IPS-15b (cell line): ENCODE measurements around the gene IRF2.

Experiments used
- H3K27me3 ChIP-seq: one replicate; pipeline ENCODE4 v1.6.1; 2013; ENCODE audit warnings: low read length; ENCODE audit not compliant: control insufficient read depth, insufficient read depth
- H3K36me3 ChIP-seq: one replicate; pipeline ENCODE4 v1.6.1; 2013; ENCODE audit warnings: low read length; ENCODE audit not compliant: control insufficient read depth, insufficient read depth
- H3K4me1 ChIP-seq: one replicate; pipeline ENCODE4 v1.6.1; 2013; ENCODE audit warnings: mild to moderate bottlenecking, low read length; ENCODE audit not compliant: control insufficient read depth, insufficient read depth
- H3K4me3 ChIP-seq: one replicate; pipeline ENCODE4 v1.5.1; 2013; ENCODE audit warnings: low read depth, low read length
- H3K9ac ChIP-seq: one replicate; pipeline ENCODE4 v1.6.1; 2013; ENCODE audit warnings: low read depth, mild to moderate bottlenecking, low read length
- H3K9me3 ChIP-seq: one replicate; pipeline ENCODE4 v1.6.1; 2013; ENCODE audit warnings: mild to moderate bottlenecking, low read length; ENCODE audit not compliant: control insufficient read depth, insufficient read depth

IRF2 gene

GRCh38 chr4:184472614-184473498, 1.5 kb downstream of the IRF2 start:
- Histone ChIP-seq H3K36me3 (no peaks in the 10 kb centered on the region), H3K4me3 (peak overlapping the region; percentile 58), H3K9ac (peak overlapping the region; percentile 70), H3K4me1 (peaks cover 4% of the 10 kb centered on the region), H3K9me3 (no peaks in the 10 kb centered on the region), H3K27me3 (no peaks in the 10 kb centered on the region)

- Histone ChIP-seq H3K9ac (peak overlapping the region; percentile 70), H3K9me3 (no peaks in the 10 kb centered on the region), H3K4me1 (peaks cover 6% of the 10 kb centered on the region), H3K36me3 (no peaks in the 10 kb centered on the region), H3K27me3 (no peaks in the 10 kb centered on the region), H3K4me3 (peak overlapping the region; percentile 58)
These were observed 2.3 kb downstream of the IRF2 start for GRCh38 chr4:184471881-184472613.

- Histone ChIP-seq H3K27me3 (no peaks in the 10 kb centered on the region), H3K4me3 (no peak overlapping the region), H3K9ac (no peak overlapping the region), H3K4me1 (peaks cover 10% of the 10 kb centered on the region), H3K9me3 (no peaks in the 10 kb centered on the region), H3K36me3 (no peaks in the 10 kb centered on the region)
These were observed 3.6 kb downstream of the IRF2 start for GRCh38 chr4:184470785-184471110.

- Histone ChIP-seq H3K36me3 (no peaks in the 10 kb centered on the region), H3K9ac (no peak overlapping the region), H3K9me3 (no peaks in the 10 kb centered on the region), H3K27me3 (no peaks in the 10 kb centered on the region), H3K4me3 (no peak overlapping the region), H3K4me1 (peaks cover 19% of the 10 kb centered on the region)
These were observed 7.7 kb downstream of the IRF2 start for GRCh38 chr4:184466634-184467033.

DNA sequence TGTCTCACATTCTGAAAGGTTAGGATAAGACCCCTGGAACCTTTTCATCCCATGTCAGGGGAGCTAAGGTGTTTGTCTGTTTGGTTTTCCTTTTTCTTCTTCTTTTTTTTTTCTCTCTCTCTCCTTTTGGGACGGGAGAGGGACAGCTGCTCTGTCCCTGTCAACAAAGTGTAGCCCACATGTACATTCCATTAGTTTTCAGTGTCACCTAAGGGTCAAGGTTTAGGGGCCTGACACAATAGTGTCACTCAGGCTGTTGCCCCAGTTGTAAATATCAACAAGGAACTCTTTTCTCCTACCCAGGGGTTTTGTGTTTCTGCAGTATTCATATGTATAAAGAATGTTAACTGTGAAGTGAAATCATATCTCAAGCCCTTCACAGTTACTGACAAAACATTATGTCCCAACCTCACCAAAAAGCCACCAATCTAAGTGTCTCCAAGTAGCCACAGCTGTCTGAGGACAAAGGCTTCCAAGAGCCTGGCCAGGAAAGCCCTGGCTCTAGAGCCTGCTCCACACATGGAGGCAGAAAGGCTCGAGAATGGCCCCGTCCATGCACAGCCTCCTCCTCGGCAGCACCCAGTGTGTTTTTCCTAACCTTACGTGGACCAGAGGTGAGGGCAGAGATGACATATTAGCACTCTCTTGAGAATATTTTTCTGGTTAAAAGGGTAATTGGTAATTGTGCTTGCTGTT, 9.4 kb downstream of the IRF2 start:
- Histone ChIP-seq H3K4me3 (no peak overlapping the region), H3K4me1 (peaks cover 24% of the 10 kb centered on the region), H3K36me3 (no peaks in the 10 kb centered on the region), H3K9ac (no peak overlapping the region), H3K9me3 (no peaks in the 10 kb centered on the region), H3K27me3 (no peaks in the 10 kb centered on the region)

DNA sequence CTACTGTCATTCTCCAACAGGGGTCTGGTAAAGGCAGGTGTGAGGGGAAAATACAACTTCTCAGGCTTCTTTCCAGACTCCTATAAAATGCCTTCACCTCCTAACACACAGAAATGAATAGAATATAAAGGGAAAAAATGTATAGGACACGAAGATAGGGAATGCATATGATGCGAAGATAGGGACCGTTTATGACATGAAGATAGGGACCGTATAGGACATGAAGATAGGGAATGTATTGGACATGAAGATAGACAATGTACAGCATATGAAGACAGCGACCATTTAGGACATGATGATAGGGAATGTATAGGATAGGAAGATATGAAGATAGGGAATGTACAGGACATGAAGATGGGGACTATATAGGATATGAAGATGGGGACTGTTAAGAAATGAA, 10.5 kb downstream of the IRF2 start:
- H3K36me3 ChIP-seq, result no peaks in the 10 kb centered on the region
- no peak overlapping the region for H3K4me3 ChIP-seq
- peaks cover 26% of the 10 kb centered on the region for H3K4me1 ChIP-seq
- H3K27me3 ChIP-seq, result no peaks in the 10 kb centered on the region
- no peaks in the 10 kb centered on the region for H3K9me3 ChIP-seq
- no peak overlapping the region for H3K9ac ChIP-seq

- Histone ChIP-seq H3K36me3 (no peaks in the 10 kb centered on the region), H3K4me1 (peaks cover 26% of the 10 kb centered on the region), H3K4me3 (no peak overlapping the region)
These were observed 11.2 kb downstream of the IRF2 start for GRCh38 chr4:184463158-184463557.

GRCh38 chr4:184462724-184463123, 11.6 kb downstream of the IRF2 start:
- H3K27me3 ChIP-seq, result no peaks in the 10 kb centered on the region
- H3K4me3 ChIP-seq, result no peak overlapping the region
- H3K4me1 ChIP-seq, result peaks cover 26% of the 10 kb centered on the region
- no peaks in the 10 kb centered on the region for H3K9me3 ChIP-seq
- H3K9ac ChIP-seq, result no peak overlapping the region
- H3K36me3 ChIP-seq, result no peaks in the 10 kb centered on the region

More at GRCh38 chr4:184463158-184463557, 11.2 kb downstream of the IRF2 start:
- Histone ChIP-seq H3K9me3 (no peaks in the 10 kb centered on the region), H3K9ac (no peak overlapping the region), H3K27me3 (no peaks in the 10 kb centered on the region)

DNA sequence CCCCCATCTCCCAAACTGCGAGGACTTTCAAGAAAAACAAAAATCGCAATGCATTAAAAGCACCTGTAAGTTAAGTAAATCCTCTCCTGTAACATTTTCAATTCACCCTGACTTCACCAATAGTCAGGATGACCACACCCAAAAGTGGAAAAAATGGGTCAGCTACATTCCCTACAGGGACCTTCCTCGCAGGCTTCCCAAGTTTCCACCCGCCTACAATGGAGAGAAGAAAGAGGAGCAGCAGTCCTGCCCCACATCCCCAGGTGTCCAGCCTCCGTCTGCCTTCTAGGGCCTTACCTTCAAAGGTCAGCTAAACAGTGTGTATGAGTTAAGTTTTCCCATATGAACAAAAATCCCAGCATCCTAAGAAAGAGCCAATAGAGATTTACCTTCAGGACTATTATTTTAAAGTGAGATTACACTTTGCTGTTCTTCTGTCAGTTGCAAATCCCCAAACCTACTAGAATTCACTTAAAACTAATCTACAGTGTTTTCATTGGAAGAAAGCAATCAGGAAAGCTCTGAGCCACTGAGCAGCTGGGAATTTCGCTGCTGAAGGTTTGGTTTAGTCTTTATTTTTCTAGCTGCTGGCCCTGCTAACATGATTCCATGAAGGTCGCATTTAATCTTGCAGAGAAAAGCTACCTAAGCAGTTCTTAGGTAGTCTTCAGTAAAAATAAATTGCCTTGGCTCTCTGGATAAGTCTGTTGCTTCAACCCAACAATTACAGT, 12.5 kb downstream of the IRF2 start:
- Histone ChIP-seq H3K4me1 (peaks cover 22% of the 10 kb centered on the region), H3K27me3 (no peaks in the 10 kb centered on the region), H3K36me3 (no peaks in the 10 kb centered on the region), H3K4me3 (no peak overlapping the region), H3K9me3 (no peaks in the 10 kb centered on the region), H3K9ac (no peak overlapping the region)

- no peaks in the 10 kb centered on the region for H3K36me3 ChIP-seq
- no peaks in the 10 kb centered on the region for H3K27me3 ChIP-seq
- no peaks in the 10 kb centered on the region for H3K9me3 ChIP-seq
- no peak overlapping the region for H3K4me3 ChIP-seq
- peaks cover 19% of the 10 kb centered on the region for H3K4me1 ChIP-seq
- H3K9ac ChIP-seq, result no peak overlapping the region
These were observed 13.7 kb downstream of the IRF2 start for GRCh38 chr4:184460499-184461285.

DNA sequence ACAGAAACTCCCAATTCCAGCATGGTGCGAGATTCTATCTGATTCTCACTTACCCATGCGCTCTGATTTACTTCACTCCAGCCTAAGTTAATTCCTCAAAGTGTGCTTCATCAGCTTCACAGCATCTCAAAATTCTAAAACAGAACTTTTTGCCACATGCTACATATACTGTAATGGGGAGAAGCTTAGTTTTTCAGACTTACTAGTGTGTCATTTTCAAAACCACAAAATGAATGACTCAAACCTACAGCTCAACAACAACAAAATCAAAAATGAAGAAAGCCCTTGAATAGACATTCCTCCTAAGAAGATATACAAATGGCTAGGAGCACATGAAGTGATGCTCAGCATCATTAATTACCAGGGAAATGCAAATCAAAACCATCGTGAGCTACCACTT, 14.9 kb downstream of the IRF2 start:
- Histone ChIP-seq H3K27me3 (no peaks in the 10 kb centered on the region), H3K4me1 (peaks cover 16% of the 10 kb centered on the region), H3K9me3 (no peaks in the 10 kb centered on the region), H3K9ac (no peak overlapping the region), H3K36me3 (no peaks in the 10 kb centered on the region), H3K4me3 (no peak overlapping the region)
